Measurements from ENCODE around the gene RAPGEF1. TPM values are rescaled to one million over a fixed set of nuclear protein-coding genes. Genes with fewer than 3 reads are reported as not detected.
"Not testable (repeated sequence)": the region's sequence is repeated elsewhere in the genome, so short reads cannot be mapped to it uniquely, and the experiment has no call there.

Gene RAPGEF1
- total and polyA plus RNA-seq, 8 donors, result 17.1 to 62.6 (median 44.8) TPM

- no peak for FAIRE-seq
Measured at GRCh38 chr9:131552030-131552429, 187.8 kb downstream of the RAPGEF1 start.

GRCh38 chr9:131550465-131550864 is 189.4 kb downstream of the RAPGEF1 start:
- FAIRE-seq; DNase-seq; intact Hi-C loops (cut with DNase I); H3K36me3 ChIP-seq; H3K27ac ChIP-seq; H3K4me3 ChIP-seq; H3K27me3 ChIP-seq; H3K9me3 ChIP-seq; H3K4me1 ChIP-seq; ATAC-seq: not testable (repeated sequence)
- 87 to 90% methylated on average over 8 of the region's 8 CpGs for WGBS, 2 donors

More at GRCh38 chr9:131552030-131552429, 187.8 kb downstream of the RAPGEF1 start:
- Histone ChIP-seq H3K27ac (no peak overlapping the region), H3K4me1 (no peaks in the 10 kb centered on the region), H3K27me3 (no peaks in the 10 kb centered on the region), H3K4me3 (no peak overlapping the region), H3K9me3 (no peaks in the 10 kb centered on the region), H3K36me3 (no peaks in the 10 kb centered on the region)
- intact Hi-C loops (cut with DNase I), result no loop called here
- TF ChIP-seq, protein P1, sequence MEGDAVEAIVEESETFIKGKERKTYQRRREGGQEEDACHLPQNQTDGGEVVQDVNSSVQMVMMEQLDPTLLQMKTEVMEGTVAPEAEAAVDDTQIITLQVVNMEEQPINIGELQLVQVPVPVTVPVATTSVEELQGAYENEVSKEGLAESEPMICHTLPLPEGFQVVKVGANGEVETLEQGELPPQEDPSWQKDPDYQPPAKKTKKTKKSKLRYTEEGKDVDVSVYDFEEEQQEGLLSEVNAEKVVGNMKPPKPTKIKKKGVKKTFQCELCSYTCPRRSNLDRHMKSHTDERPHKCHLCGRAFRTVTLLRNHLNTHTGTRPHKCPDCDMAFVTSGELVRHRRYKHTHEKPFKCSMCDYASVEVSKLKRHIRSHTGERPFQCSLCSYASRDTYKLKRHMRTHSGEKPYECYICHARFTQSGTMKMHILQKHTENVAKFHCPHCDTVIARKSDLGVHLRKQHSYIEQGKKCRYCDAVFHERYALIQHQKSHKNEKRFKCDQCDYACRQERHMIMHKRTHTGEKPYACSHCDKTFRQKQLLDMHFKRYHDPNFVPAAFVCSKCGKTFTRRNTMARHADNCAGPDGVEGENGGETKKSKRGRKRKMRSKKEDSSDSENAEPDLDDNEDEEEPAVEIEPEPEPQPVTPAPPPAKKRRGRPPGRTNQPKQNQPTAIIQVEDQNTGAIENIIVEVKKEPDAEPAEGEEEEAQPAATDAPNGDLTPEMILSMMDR (IDR thresholded peaks at IDR 0.05), result no peak
- ATAC-seq (no peak), DNase-seq (no peak)
- 78 to 98% methylated on average over 6 of the region's 6 CpGs for WGBS, 2 donors

DNA sequence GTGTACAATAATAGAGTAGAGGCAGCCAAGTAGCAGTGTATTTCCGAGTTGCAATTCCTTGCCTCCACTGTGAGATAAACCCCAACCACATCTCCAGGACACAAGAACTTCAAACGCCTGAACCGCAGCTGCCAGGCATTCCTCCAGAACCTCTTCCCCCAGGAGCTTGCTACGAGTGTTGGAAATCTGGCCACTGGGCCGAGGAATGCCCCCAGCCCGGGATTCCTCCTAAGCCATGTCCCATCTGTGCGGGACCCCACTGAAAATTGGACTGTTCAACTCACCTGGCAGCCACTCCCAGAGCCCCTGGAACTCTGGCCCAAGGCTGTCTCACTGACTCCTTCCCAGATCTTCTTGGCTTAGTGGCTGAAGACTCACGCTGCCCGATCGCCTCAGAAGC is 190.7 kb downstream of the RAPGEF1 start:
- H3K4me1 ChIP-seq; H3K4me3 ChIP-seq; intact Hi-C loops (cut with DNase I); H3K36me3 ChIP-seq; FAIRE-seq; H3K27me3 ChIP-seq; H3K9me3 ChIP-seq; DNase-seq; H3K27ac ChIP-seq; ATAC-seq: not testable (repeated sequence)
- WGBS, 2 donors, result 94 to 95% methylated on average over 10 of the region's 10 CpGs

- H3K27ac ChIP-seq, result no peak overlapping the region
- intact Hi-C loops (cut with DNase I), result no loop called here
- H3K4me3 ChIP-seq, result peak overlapping the region; percentile 28 to 55 (median 42)
- H3K9me3 ChIP-seq, result no peaks in the 10 kb centered on the region
- 2 to 4% methylated on average over 35 to 49 of the region's 49 CpGs for WGBS, 2 donors
- TF ChIP-seq, protein P1 (IDR thresholded peaks at IDR 0.05), result no peak
- ATAC-seq (peak in 3 of 4 donors; percentile 24 to 38 (median 25)), DNase-seq (peak in 3 of 6 donors; percentile 40 to 84 (median 65)), FAIRE-seq (no peak)
- H3K27me3 ChIP-seq, result no peaks in the 10 kb centered on the region
- H3K36me3 ChIP-seq, result no peaks in the 10 kb centered on the region
- peaks cover 0 to 5% (median 4%) of the 10 kb centered on the region in 3 donors for H3K4me1 ChIP-seq
Measured at GRCh38 chr9:131546336-131547084, 193.4 kb downstream of the RAPGEF1 start.

DNA sequence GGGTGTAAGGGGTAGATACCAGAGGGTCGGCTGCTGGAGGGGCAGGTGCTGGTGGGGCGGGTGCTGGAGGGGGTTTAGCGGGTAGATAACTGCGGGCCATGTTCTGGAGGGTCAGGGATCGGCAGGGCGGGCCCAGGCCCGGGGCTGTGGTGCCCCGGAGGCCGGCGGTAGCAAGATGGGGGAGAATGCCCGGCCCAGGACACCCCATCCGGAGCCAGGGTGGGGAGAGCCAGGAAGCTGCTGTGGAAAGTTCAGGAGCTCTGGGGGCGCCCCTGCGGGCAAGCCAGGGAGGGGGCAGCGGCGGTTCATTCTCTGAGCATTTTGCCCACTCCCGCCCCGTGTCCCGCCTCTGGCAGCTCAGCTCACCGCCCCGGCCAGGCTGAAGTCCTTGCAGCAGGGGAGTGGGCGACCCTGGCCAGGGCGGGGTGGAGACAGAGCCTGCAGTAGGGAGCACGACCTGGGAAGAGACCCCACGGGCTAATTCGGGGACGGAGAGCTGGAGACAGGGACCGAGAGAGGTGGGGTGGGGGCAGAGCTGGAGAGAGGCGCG is 194.0 kb downstream of the RAPGEF1 start:
- no peaks in the 10 kb centered on the region for H3K27me3 ChIP-seq
- DNase-seq, result peak in 3 of 6 donors; percentile 18 to 73 (median 61)

More for the DNA sequence above, 194.0 kb downstream of the RAPGEF1 start:
- Histone ChIP-seq H3K4me1 (peaks cover 0 to 5% (median 4%) of the 10 kb centered on the region in 3 donors), H3K9me3 (no peaks in the 10 kb centered on the region), H3K4me3 (peak overlapping the region; percentile 28 to 55 (median 42)), H3K27ac (no peak overlapping the region), H3K36me3 (no peaks in the 10 kb centered on the region)
- TF ChIP-seq, protein P1 (IDR thresholded peaks at IDR 0.05), result no peak
- intact Hi-C loops (cut with DNase I), result no loop called here
- no peak for FAIRE-seq
- WGBS, 2 donors, result 1 to 3% methylated on average over 20 to 30 of the region's 30 CpGs
- peak; percentile 37 to 61 (median 47) for ATAC-seq
